NCI-H446 treated with DMSO at 0.1 percent for 48 hours (cell line): Measurements from ENCODE around the gene SCAF8.
"Not testable (repeated sequence)": the region's sequence is repeated elsewhere in the genome, so short reads cannot be mapped to it uniquely, and the experiment has no call there.

ENCODE experiments used
- DNase-seq: peaks from one replicate; lab custom pipeline; 2025; lab: John Stamatoyannopoulos, UW

SCAF8 gene

GRCh38 chr6:154785075-154785474, 51.9 kb downstream of the SCAF8 start:
- no peak for DNase-seq

GRCh38 chr6:154786144-154786868, 53.1 kb downstream of the SCAF8 start:
- DNase-seq: no peak

- DNase-seq: no peak
These were observed 58.5 kb downstream of the SCAF8 start for GRCh38 chr6:154791556-154792317.

GRCh38 chr6:154792325-154792724, 59.1 kb downstream of the SCAF8 start:
- no peak for DNase-seq

GRCh38 chr6:154792761-154793160, 59.5 kb downstream of the SCAF8 start:
- no peak for DNase-seq

- no peak for DNase-seq
These were observed 63.3 kb downstream of the SCAF8 start for GRCh38 chr6:154796484-154796883.

- DNase-seq: no peak
These were observed 64.6 kb downstream of the SCAF8 start for GRCh38 chr6:154797857-154798256.

GRCh38 chr6:154800338-154800737, 67.1 kb downstream of the SCAF8 start:
- DNase-seq: no peak

- peak; percentile 36 for DNase-seq
These were observed 72.2 kb downstream of the SCAF8 start for GRCh38 chr6:154805288-154805911.

GRCh38 chr6:154806804-154807203, 73.6 kb downstream of the SCAF8 start:
- no peak for DNase-seq

- not testable (repeated sequence) for DNase-seq
These were observed 78.4 kb downstream of the SCAF8 start for GRCh38 chr6:154811663-154812062.

- no peak for DNase-seq
These were observed 80.8 kb downstream of the SCAF8 start for GRCh38 chr6:154814063-154814462.

- DNase-seq: no peak
These were observed 83.0 kb downstream of the SCAF8 start for GRCh38 chr6:154815938-154816820.

GRCh38 chr6:154821099-154821498, 87.9 kb downstream of the SCAF8 start:
- no peak for DNase-seq

GRCh38 chr6:154821638-154822037, 88.4 kb downstream of the SCAF8 start:
- DNase-seq: no peak

- DNase-seq: no peak
These were observed 89.8 kb downstream of the SCAF8 start for GRCh38 chr6:154822947-154823558.

- DNase-seq: no peak
These were observed 90.9 kb downstream of the SCAF8 start for GRCh38 chr6:154824076-154824475.

GRCh38 chr6:154829970-154830369, 96.8 kb downstream of the SCAF8 start:
- no peak for DNase-seq

- DNase-seq: no peak
These were observed 97.6 kb downstream of the SCAF8 start for GRCh38 chr6:154830771-154831170.

- no peak for DNase-seq
These were observed 102.1 kb downstream of the SCAF8 start for GRCh38 chr6:154835307-154835706.

GRCh38 chr6:154839546-154839945, 106.3 kb downstream of the SCAF8 start:
- no peak for DNase-seq

- no peak for DNase-seq
These were observed 107.1 kb downstream of the SCAF8 start for GRCh38 chr6:154840363-154840762.
